ENCODE results near the gene SCLT1.
A peak's percentile ranks its signal among the peaks of the same experiment; 100 is the strongest.
"Not testable (repeated sequence)": the region's sequence is repeated elsewhere in the genome, so short reads cannot be mapped to it uniquely, and the experiment has no call there.

SCLT1 gene

GRCh38 chr4:129069537-129069936, 23.8 kb downstream of the SCLT1 start:
- DNase-seq, result not testable (repeated sequence)

GRCh38 chr4:129064717-129065116, 28.6 kb downstream of the SCLT1 start:
- DNase-seq, result no peak

GRCh38 chr4:129063640-129064039, 29.7 kb downstream of the SCLT1 start:
- DNase-seq, result no peak

GRCh38 chr4:129062580-129062979, 30.8 kb downstream of the SCLT1 start:
- DNase-seq, result no peak

GRCh38 chr4:129059028-129059427, 34.3 kb downstream of the SCLT1 start:
- no peak for DNase-seq

- no peak for DNase-seq
Measured at GRCh38 chr4:129046055-129046959, 47.0 kb downstream of the SCLT1 start.

GRCh38 chr4:129043523-129043922, 49.8 kb downstream of the SCLT1 start:
- DNase-seq, result no peak

- DNase-seq, result no peak
Measured at GRCh38 chr4:129040471-129040870, 52.9 kb downstream of the SCLT1 start.

GRCh38 chr4:129037093-129037492, 56.2 kb downstream of the SCLT1 start:
- no peak for DNase-seq

- DNase-seq, result no peak
Measured at GRCh38 chr4:129014566-129015509, 78.5 kb downstream of the SCLT1 start.

GRCh38 chr4:129008096-129008495, 85.2 kb downstream of the SCLT1 start:
- no peak for DNase-seq

GRCh38 chr4:128986908-128987307, 106.4 kb downstream of the SCLT1 start:
- DNase-seq, result no peak

GRCh38 chr4:128986019-128986418, 107.3 kb downstream of the SCLT1 start:
- DNase-seq, result no peak

GRCh38 chr4:128983771-128984485, 109.4 kb downstream of the SCLT1 start:
- DNase-seq, result no peak

- no peak for DNase-seq
Measured at GRCh38 chr4:128981377-128981776, 112.0 kb downstream of the SCLT1 start.

- DNase-seq, result peak; percentile 20
Measured at GRCh38 chr4:128980816-128981326, 112.5 kb downstream of the SCLT1 start.

GRCh38 chr4:128979934-128980333, 113.4 kb downstream of the SCLT1 start:
- DNase-seq, result no peak

- no peak for DNase-seq
Measured at GRCh38 chr4:128978985-128979384, 114.4 kb downstream of the SCLT1 start.

GRCh38 chr4:128974136-128974581, 119.2 kb downstream of the SCLT1 start:
- no peak for DNase-seq

- DNase-seq, result no peak
Measured at GRCh38 chr4:128973384-128973783, 120.0 kb downstream of the SCLT1 start.

- no peak for DNase-seq
Measured at GRCh38 chr4:128961405-128961804, 131.9 kb downstream of the SCLT1 start.

GRCh38 chr4:128958194-128958593, 135.1 kb downstream of the SCLT1 start:
- no peak for DNase-seq

- DNase-seq, result no peak
Measured at GRCh38 chr4:128957459-128957858, 135.9 kb downstream of the SCLT1 start.
